Measurements from ENCODE around the gene CEP85L.

CEP85L gene

GRCh38 chr6:118530942-118531341 lies 120.4 kb downstream of the CEP85L start:
- no peak for DNase-seq

- no peak for DNase-seq
Observed at GRCh38 chr6:118529756-118530155, 121.6 kb downstream of the CEP85L start.

- no peak for DNase-seq
Observed at GRCh38 chr6:118528129-118528528, 123.3 kb downstream of the CEP85L start.

GRCh38 chr6:118525913-118526780 lies 125.2 kb downstream of the CEP85L start:
- DNase-seq = no peak

- DNase-seq = no peak
Observed at GRCh38 chr6:118524686-118525085, 126.7 kb downstream of the CEP85L start.

GRCh38 chr6:118523216-118523615 lies 128.2 kb downstream of the CEP85L start:
- DNase-seq = no peak

- no peak for DNase-seq
Observed at GRCh38 chr6:118522422-118522821, 129.0 kb downstream of the CEP85L start.

- DNase-seq = no peak
Observed at GRCh38 chr6:118514689-118515088, 136.7 kb downstream of the CEP85L start.

GRCh38 chr6:118511930-118512715 lies 139.3 kb downstream of the CEP85L start:
- DNase-seq = no peak

- DNase-seq = peak; percentile 6
Observed at GRCh38 chr6:118509009-118509617, 142.3 kb downstream of the CEP85L start.

GRCh38 chr6:118507636-118508035 lies 143.8 kb downstream of the CEP85L start:
- DNase-seq = no peak

GRCh38 chr6:118506071-118506638 lies 145.2 kb downstream of the CEP85L start:
- DNase-seq = no peak

- no peak for DNase-seq
Observed at GRCh38 chr6:118505656-118506055, 145.7 kb downstream of the CEP85L start.

GRCh38 chr6:118504611-118505010 lies 146.8 kb downstream of the CEP85L start:
- DNase-seq = no peak

GRCh38 chr6:118502169-118502568 lies 149.2 kb downstream of the CEP85L start:
- no peak for DNase-seq

GRCh38 chr6:118501765-118502164 lies 149.6 kb downstream of the CEP85L start:
- DNase-seq = no peak

GRCh38 chr6:118501099-118501498 lies 150.3 kb downstream of the CEP85L start:
- DNase-seq = no peak

- no peak for DNase-seq
Observed at GRCh38 chr6:118500130-118501015, 151.0 kb downstream of the CEP85L start.

- DNase-seq = no peak
Observed at GRCh38 chr6:118495485-118496280, 155.7 kb downstream of the CEP85L start.

- DNase-seq = no peak
Observed at GRCh38 chr6:118494091-118494490, 157.3 kb downstream of the CEP85L start.

- DNase-seq = no peak
Observed at GRCh38 chr6:118489990-118490389, 161.4 kb downstream of the CEP85L start.
